Body of pancreas (tissue), 4 donors: ENCODE results near the gene PEDS1. TPM values are rescaled to one million over a fixed set of nuclear protein-coding genes. Genes with fewer than 3 reads are reported as not detected.
"Not testable (repeated sequence)": the region's sequence is repeated elsewhere in the genome, so short reads cannot be mapped to it uniquely, and the experiment has no call there.

ENCODE experiments used
- ATAC-seq: fragments of 150-250 bp; one replicate; pipeline ENCODE4 v1.9.1; 2016
- DNase-seq, 4 donors: peaks; one replicate each; pipeline ENCODE4 v3.0.0-alpha.2; 2019
- H3K27ac ChIP-seq, 4 donors: fragments of 200-600 bp; sonication (generic); 1 replicate in 3 of 4; 2 replicates in 1 of 4; pipeline versions ENCODE4 v1.5.1 to v1.6.1; 2016 to 2019; ENCODE audit warnings: mild to moderate bottlenecking in 1 of 4, mixed read lengths in 1 of 4, moderate library complexity in 1 of 4
- H3K27me3 ChIP-seq, 2 donors: fragments of 200-600 bp; sonication (generic); one replicate each; pipeline ENCODE4 v1.6.0; 2016; ENCODE audit warnings: mild to moderate bottlenecking in 1 of 2
- H3K36me3 ChIP-seq, 2 donors: fragments of 200-600 bp; sonication (generic); replicated peaks in 1 of 2; 2 replicates each; pipeline ENCODE4 v1.5.1; 2016; ENCODE audit warnings: low read depth in 2 of 2; ENCODE audit not compliant: insufficient read depth in 1 of 2
- H3K4me1 ChIP-seq: fragments of 200-600 bp; sonication (generic); one replicate; pipeline ENCODE4 v1.6.0; 2016
- H3K4me3 ChIP-seq, 2 donors: fragments of 200-600 bp; sonication (generic); 1 replicate in 1 of 2; 2 replicates in 1 of 2; pipeline ENCODE4 v1.5.1; 2016 to 2019
- H3K9me3 ChIP-seq, 3 donors: fragments of 200-600 bp; sonication (generic); 1 replicate in 2 of 3; 2 replicates in 1 of 3; pipeline ENCODE4 v1.5.1; 2016
- CTCF ChIP-seq, 7 experiments: fragments of 450-650 bp in 4 of 7; fragments of 200-600 bp in 3 of 7; sonication (generic) in 3 of 7; IDR thresholded peaks; one replicate each; pipeline ENCODE4 v1.5.1; 2016 to 2019; ENCODE audit warnings: antibody characterized with exemption in 7 of 7
- POLR2A ChIP-seq, 3 donors: fragments of 450-650 bp; IDR thresholded peaks; one replicate each; pipeline ENCODE4 v1.6.1; 2016; ENCODE audit warnings: antibody characterized with exemption in 3 of 3, mild to moderate bottlenecking in 2 of 3
- WGBS, 2 donors: methylation state at CpG; one replicate each; pipeline ENCODE4 v1.1.5; 2017; 5-methylcytosine and 5-hydroxymethylcytosine counted together
- intact Hi-C: fragments of 100-400 bp; cut with DNase I; formaldehyde crosslinking; loops from one replicate; pipeline ENCODE4 v1.15.1; 2023
- total RNA-seq, 2 donors: library from RNA; depleted of rRNA; stranded (reverse); fragments of >200 nt; gene quantifications; one replicate each; pipeline ENCODE4 v1.1.0, GENCODE V29; 2016

PEDS1 gene
- total RNA-seq, 2 donors from 2014 or later: 9.1 to 9.6 TPM

- intact Hi-C loops: no loop called here
- no peak for TF ChIP-seq CTCF (IDR thresholded peaks at IDR 0.05)
- no peak for TF ChIP-seq POLR2A (IDR thresholded peaks at IDR 0.05)
- 71 to 83% methylated on average over 7 to 9 of the region's 9 CpGs for WGBS, 2 donors
- Histone ChIP-seq H3K27ac (no peak overlapping the region), H3K27me3 (no peaks in the 10 kb centered on the region), H3K36me3 (no peaks in the 10 kb centered on the region), H3K9me3 (no peaks in the 10 kb centered on the region), H3K4me3 (no peak overlapping the region), H3K4me1 (peaks cover 14% of the 10 kb centered on the region)
- no peak for DNase-seq
- ATAC-seq: no peak
Observed at GRCh38 chr20:50163570-50164317, 10.2 kb upstream of the PEDS1 start.

- H3K9me3 ChIP-seq, H3K36me3 ChIP-seq, ATAC-seq, intact Hi-C loops, DNase-seq, H3K4me3 ChIP-seq, H3K27me3 ChIP-seq, H3K27ac ChIP-seq: not testable (repeated sequence)
- H3K4me1 ChIP-seq: peaks cover 11% of the 10 kb centered on the region
- WGBS, 2 donors: 72 to 84% methylated on average over 7 of the region's 7 CpGs
Observed at GRCh38 chr20:50161494-50161893, 8.0 kb upstream of the PEDS1 start.

GRCh38 chr20:50153153-50153499 lies 397 bp downstream of the PEDS1 start:
- H3K4me1 ChIP-seq: peaks cover 54% of the 10 kb centered on the region
- ATAC-seq (no peak), DNase-seq (no peak)
- H3K4me3 ChIP-seq: peak overlapping the region; percentile 44 to 54
- TF ChIP-seq POLR2A (IDR thresholded peaks at IDR 0.05) (no peak), CTCF (IDR thresholded peaks at IDR 0.05) (no peak)
- H3K9me3 ChIP-seq: no peaks in the 10 kb centered on the region
- H3K36me3 ChIP-seq: no peaks in the 10 kb centered on the region
- WGBS, 2 donors: 0% methylated on average over 3 to 18 of the region's 18 CpGs
- H3K27ac ChIP-seq: peak overlapping the region; percentile 71 to 95 (median 90)
- intact Hi-C loops: no loop called here
- no peaks in the 10 kb centered on the region for H3K27me3 ChIP-seq

GRCh38 chr20:50152394-50153152 lies 950 bp downstream of the PEDS1 start:
- intact Hi-C loops: no loop called here
- H3K9me3 ChIP-seq: no peaks in the 10 kb centered on the region
- peak overlapping the region; percentile 71 to 95 (median 90) for H3K27ac ChIP-seq
- DNase-seq (peak in 2 of 4 donors; percentile 38 to 48), ATAC-seq (no peak)
- H3K36me3 ChIP-seq: no peaks in the 10 kb centered on the region
- TF ChIP-seq POLR2A (IDR thresholded peaks at IDR 0.05) (no peak), CTCF (IDR thresholded peaks at IDR 0.05) (peak in 3 of 7 experiments; percentile 29 to 42 (median 35))
- peaks cover 54% of the 10 kb centered on the region for H3K4me1 ChIP-seq
- H3K27me3 ChIP-seq: no peaks in the 10 kb centered on the region
- peak overlapping the region; percentile 44 to 54 for H3K4me3 ChIP-seq
- 4 to 7% methylated on average over 4 of the region's 4 CpGs for WGBS, 2 donors

- Histone ChIP-seq H3K4me3 (no peak overlapping the region), H3K36me3 (no peaks in the 10 kb centered on the region), H3K27ac (peak overlapping the region; percentile 56 to 95 (median 90)), H3K4me1 (peaks cover 61% of the 10 kb centered on the region), H3K27me3 (no peaks in the 10 kb centered on the region), H3K9me3 (no peaks in the 10 kb centered on the region)
- 60 to 66% methylated on average over 10 of the region's 10 CpGs for WGBS, 2 donors
- intact Hi-C loops: no loop called here
- ATAC-seq (peak; percentile 34), DNase-seq (peak; percentile 57 to 77 (median 69))
- TF ChIP-seq POLR2A (IDR thresholded peaks at IDR 0.05) (no peak), CTCF (IDR thresholded peaks at IDR 0.05) (no peak)
Observed at GRCh38 chr20:50151034-50151743, 2.3 kb downstream of the PEDS1 start.
